AG04449 (cell line): ENCODE measurements around the gene PALLD.

Source experiments
- CTCF ChIA-PET: fragments of 350-600 bp; formaldehyde crosslinking; extraction: SDS; loops from one replicate; lab custom pipeline; 2021; ENCODE audit warnings: antibody characterized with exemption; lab: Yijun Ruan, JAX
- POLR2A ChIA-PET: fragments of 400-600, 350-600 bp; formaldehyde crosslinking; extraction: SDS; loops from one replicate; lab custom pipeline; 2020; ENCODE audit warnings: antibody characterized with exemption, inconsistent platforms; lab: Yijun Ruan, JAX
- DNase-seq: peaks from one replicate; pipeline ENCODE4 v3.0.0-alpha.2; 2010; ENCODE audit warnings: low read depth, low spot score
- H3K4me3 ChIP-seq: 2 replicates; pipeline ENCODE4 v1.5.1; 2011; ENCODE audit warnings: low read depth, mild to moderate bottlenecking, control low read depth, low read length
- CTCF ChIP-seq: IDR thresholded peaks from one replicate; pipeline ENCODE4 v1.5.1; 2011; ENCODE audit warnings: mild to moderate bottlenecking, moderate library complexity, low read length, control low read depth, inconsistent platforms; ENCODE audit not compliant: insufficient read depth; ENCODE audit errors: missing control alignments

Gene PALLD

GRCh38 chr4:168737806-168738172 is 240.9 kb downstream of the PALLD start:
- ChIA-PET POLR2A (no interaction called here), CTCF (no interaction called here)
- DNase-seq, result no peak
- no peak overlapping the region for H3K4me3 ChIP-seq
- TF ChIP-seq CTCF, result no peak

GRCh38 chr4:168739886-168740285 is 243.0 kb downstream of the PALLD start:
- TF ChIP-seq CTCF, result no peak
- H3K4me3 ChIP-seq, result no peak overlapping the region
- CTCF ChIA-PET, result no interaction called here
- DNase-seq, result no peak
- POLR2A ChIA-PET, result no interaction called here

DNA sequence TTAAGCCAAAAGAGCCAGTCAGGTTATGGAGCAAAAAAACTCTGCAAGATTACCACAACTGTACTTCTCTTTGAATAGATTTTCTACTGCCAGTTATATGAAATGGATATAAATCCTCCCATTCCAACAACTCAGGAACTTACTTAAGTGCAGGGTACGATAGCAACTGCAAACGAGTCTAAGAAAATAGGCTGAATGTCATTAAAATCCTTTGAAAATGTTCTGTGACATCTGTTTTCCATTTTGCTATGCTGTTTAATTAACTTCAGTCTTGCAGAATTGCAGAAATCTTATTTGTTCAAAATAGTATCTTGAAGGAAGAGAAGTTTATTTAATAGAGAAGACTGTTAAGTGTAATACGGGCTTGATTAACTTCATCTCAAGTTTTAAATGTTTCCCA is 243.8 kb downstream of the PALLD start:
- no peak for TF ChIP-seq CTCF
- ChIA-PET POLR2A (no interaction called here), CTCF (interaction anchor here (1.5 kb wide), 1 partner anchor 10 kb away, joined by 3 read pairs; no protein-coding TSS in a partner anchor)
- H3K4me3 ChIP-seq, result no peak overlapping the region
- DNase-seq, result no peak

DNA sequence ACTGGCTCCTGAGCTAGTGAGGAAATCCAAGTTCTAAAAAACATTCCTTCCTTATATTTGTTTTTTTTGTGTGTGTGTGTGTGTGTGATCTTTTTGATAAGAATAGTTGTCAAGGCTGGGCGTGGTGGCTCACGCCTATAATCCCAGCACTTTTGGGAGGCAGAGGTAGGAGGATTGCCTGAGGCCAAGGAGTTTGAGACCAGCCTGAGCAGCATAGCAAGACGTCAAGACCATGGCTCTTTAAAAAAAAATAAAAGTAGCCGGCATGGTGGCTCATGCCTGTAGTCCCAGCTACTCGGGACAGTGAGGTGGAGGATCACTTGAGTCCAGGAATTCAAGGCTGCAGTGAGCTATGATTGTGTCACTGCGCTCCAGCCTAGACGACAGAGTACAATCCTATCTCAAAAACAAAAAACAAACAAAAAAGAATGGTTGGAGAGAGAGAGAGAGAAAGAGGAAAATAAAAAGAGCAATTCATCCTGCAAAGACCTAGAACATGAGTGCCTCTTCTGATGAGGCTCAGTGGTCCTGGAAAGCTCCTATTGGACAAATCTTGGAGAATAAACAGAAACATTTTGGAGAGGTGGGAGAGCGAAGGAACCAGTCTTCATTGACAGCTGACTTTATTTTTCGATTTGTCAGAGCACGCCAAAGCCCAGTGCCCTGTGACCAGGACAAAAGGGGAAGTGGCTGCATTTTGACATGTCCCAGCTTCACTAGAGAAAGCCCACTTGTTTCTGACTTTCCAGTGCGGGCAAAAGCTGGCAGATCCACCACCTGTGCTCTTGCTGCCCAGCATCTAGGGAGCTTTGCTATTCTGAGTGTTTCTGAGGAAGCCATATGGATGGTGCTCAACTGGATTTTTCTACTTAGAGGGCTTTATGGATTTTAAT is 244.7 kb downstream of the PALLD start:
- no peak for DNase-seq
- POLR2A ChIA-PET, result no interaction called here
- H3K4me3 ChIP-seq, result no peak overlapping the region
- no peak for TF ChIP-seq CTCF
- CTCF ChIA-PET, result interaction anchor here (1.1 to 1.5 kb wide), 2 partner anchors 10 to 31 kb away, joined by 3 read pairs; no protein-coding TSS in a partner anchor

DNA sequence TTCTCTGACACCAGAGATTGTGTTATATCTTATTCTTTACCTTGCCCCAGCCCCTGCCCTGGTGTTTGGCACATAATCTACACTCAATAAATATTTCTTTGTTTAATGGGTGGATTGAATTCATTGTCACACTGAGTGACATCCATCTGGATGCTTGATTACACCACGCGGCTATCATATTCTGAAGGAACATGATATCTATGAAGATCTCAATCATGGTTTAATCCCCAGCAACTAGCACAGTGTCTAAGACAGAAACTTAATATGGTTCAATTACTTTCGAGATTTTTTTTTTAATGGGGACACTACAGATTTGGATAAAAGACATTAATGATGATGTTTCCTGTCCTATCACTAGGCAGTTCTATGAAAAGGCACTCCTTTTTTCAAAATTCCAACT is 246.3 kb downstream of the PALLD start:
- POLR2A ChIA-PET, result no interaction called here

More for the DNA sequence above, 246.3 kb downstream of the PALLD start:
- DNase-seq, result no peak
- no peak for TF ChIP-seq CTCF
- CTCF ChIA-PET, result interaction anchor here (0.9 to 1.1 kb wide), 2 partner anchors 11 to 13 kb away, joined by 3 to 4 read pairs; no protein-coding TSS in a partner anchor
- no peak overlapping the region for H3K4me3 ChIP-seq
